OCI-LY7 (cell line): ENCODE results near the gene CDK6.

Experiments used
- CTCF ChIP-seq: fragments of 200-600 bp; sonication (generic); conservative IDR thresholded peaks from 2 replicates; pipeline ENCODE4 v1.5.1; 2014; ENCODE audit warnings: mild to moderate bottlenecking, antibody characterized with exemption, low read length, moderate library complexity, mixed read lengths
- EZH2phosphoT487 ChIP-seq: fragments of 200-600 bp; sonication (generic); IDR thresholded peaks from 2 replicates; pipeline ENCODE4 v1.6.1; 2018; ENCODE audit warnings: low read depth, borderline replicate concordance, mild to moderate bottlenecking, mixed run types, antibody characterized with exemption, low read length, moderate library complexity, mixed read lengths

GRCh38 chr7:92717623-92717992 is 118.8 kb downstream of the CDK6 start:
- TF ChIP-seq EZH2phosphoT487 (no peak), CTCF (no peak)
